Jurkat, Clone E6-1 (cell line): ENCODE results near the gene SND1.
"Not testable (repeated sequence)": the region's sequence is repeated elsewhere in the genome, so short reads cannot be mapped to it uniquely, and the experiment has no call there.

Experiments used
- DNase-seq: peaks from one replicate; pipeline ENCODE4 v3.0.0-alpha.2; 2011; ENCODE audit warnings: low read depth, low spot score
- H3K4me3 ChIP-seq: 2 replicates; pipeline ENCODE4 v1.5.1; 2011; ENCODE audit warnings: mild to moderate bottlenecking, low read length, control low read depth, moderate library complexity

Gene SND1

GRCh38 chr7:128100225-128100948, 448.4 kb downstream of the SND1 start:
- no peak overlapping the region for H3K4me3 ChIP-seq
- DNase-seq: no peak

GRCh38 chr7:128100949-128101713, 449.1 kb downstream of the SND1 start:
- DNase-seq: no peak
- no peak overlapping the region for H3K4me3 ChIP-seq

GRCh38 chr7:128102490-128103291, 450.7 kb downstream of the SND1 start:
- DNase-seq: no peak

GRCh38 chr7:128103498-128104107, 451.6 kb downstream of the SND1 start:
- no peak overlapping the region for H3K4me3 ChIP-seq
- no peak for DNase-seq

More at GRCh38 chr7:128102490-128103291, 450.7 kb downstream of the SND1 start:
- H3K4me3 ChIP-seq: no peak overlapping the region

DNA sequence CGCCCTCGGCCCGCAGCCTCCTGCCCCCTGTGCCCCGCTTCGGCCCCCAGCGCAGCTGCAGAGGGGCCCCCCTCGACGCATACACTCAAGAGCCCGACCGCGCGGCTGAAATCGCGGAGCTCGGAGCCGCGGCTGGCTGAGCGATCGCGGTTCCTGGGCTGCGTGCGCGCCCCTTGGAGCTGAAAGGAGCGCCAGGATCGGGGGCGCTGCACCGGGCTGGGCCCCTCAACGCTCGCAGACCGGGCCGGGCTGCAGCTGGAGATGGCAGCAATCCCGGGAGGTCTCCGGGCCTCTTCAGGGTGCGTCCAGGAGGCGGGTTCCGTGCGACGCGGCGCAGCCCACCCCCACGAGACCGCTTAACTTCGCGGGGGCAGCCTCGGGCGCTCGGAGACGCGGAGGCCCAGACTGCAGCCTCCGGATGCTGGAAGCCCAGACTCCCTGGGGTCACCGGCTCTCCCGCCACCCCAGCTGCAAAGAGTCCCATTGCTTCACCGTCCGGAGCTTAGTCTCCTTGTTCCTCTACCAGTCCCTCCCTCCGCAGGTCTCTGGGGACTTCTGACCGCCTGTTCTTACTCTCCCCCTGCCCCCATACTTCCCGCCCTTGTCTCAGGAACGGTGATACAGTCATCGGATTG, 452.2 kb downstream of the SND1 start:
- no peak overlapping the region for H3K4me3 ChIP-seq
- DNase-seq: no peak

GRCh38 chr7:128105228-128106022, 453.4 kb downstream of the SND1 start:
- DNase-seq: no peak
- H3K4me3 ChIP-seq: no peak overlapping the region

GRCh38 chr7:128106821-128107220, 454.8 kb downstream of the SND1 start:
- H3K4me3 ChIP-seq: no peak overlapping the region
- DNase-seq: no peak

- not testable (repeated sequence) for DNase-seq, H3K4me3 ChIP-seq
Measured at GRCh38 chr7:128107516-128107915, 455.5 kb downstream of the SND1 start.

DNA sequence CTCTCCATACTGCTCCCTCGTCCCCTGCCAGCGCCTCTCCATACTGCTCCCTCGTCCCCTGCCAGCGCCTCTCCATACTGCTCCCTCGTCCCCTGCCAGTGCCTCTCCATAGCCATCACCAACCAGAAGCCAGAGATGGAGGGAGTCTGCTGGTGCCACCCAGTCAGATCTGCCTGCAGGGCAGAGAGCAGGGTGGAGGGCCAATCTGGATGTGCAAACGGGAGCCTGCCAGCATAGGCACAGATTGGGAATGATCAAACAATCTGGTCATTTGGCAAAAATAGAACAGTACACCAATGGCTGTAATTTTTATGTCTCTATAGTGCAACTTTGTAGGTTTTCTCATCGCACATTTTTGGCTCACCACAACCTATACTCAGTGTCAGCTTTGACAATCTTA, 456.1 kb downstream of the SND1 start:
- no peak for DNase-seq
- no peak overlapping the region for H3K4me3 ChIP-seq

DNA sequence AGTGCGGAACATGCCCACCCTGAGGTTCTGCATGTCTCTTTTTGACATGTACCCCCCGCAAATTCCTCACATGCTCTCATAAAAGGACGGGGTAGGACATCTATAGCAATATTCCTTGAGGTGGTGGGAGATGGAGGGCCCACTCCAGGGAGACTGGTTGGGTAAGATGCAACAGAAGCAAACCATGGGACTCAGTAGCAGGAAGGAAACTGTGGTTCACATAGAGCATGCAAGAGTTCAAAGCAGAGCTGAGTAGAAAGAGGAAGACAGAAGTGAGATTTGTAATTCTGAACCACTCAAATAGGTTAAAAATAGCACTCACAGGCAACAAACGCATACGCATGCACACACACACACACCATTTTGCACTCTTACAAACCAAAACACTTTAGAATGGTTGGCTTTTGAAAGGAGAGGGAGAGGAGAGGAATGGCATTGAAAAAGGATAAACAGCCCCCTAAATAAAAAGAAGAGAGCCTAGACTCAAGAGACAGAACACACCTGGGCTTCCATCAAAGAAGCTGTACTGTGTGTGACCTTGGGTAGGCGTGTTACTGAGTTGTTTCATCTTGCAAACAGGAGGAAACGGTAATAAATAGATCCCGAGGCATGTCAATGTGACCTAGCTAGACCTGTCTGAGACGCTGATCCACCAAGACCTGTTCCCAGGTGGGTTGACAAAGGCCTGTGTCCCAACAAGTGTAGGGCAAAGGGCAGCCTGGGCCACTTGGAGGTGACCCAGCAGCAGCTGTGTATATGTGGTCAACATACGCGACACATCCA, 456.8 kb downstream of the SND1 start:
- peak; percentile 91 for DNase-seq

DNA sequence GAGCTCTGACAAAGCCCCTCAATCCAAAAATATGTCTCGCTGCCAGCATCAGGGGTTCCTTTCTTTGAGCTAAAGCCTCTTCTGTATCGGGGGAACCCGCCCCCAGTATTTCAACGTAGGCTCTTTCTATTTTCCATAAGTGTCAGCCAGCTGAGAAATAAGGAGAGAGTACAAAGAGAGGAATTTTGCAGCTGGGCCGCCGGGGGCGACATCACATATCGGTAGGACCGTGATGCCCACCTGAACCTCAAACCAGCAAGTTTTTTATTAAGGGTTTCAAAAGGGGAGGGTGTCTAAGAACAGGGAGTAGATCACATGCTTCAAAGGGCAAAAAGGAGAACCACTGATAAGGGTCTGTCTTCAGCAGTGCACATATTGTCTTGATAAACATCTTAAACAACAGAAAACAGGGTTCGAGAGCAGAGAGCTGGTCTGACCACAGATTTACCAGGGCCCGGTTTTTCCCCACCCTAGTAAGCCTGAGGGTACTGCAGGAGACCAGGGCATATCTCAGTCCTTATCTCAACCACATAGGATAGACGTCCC, 457.5 kb downstream of the SND1 start:
- peak overlapping the region; percentile 30 for H3K4me3 ChIP-seq
- DNase-seq: not testable (repeated sequence)

More for the DNA sequence above, 456.8 kb downstream of the SND1 start:
- H3K4me3 ChIP-seq: peak overlapping the region; percentile 30

GRCh38 chr7:128110641-128111364, 458.8 kb downstream of the SND1 start:
- DNase-seq: peak; percentile 57
- no peak overlapping the region for H3K4me3 ChIP-seq

- peak overlapping the region; percentile 27 for H3K4me3 ChIP-seq
- DNase-seq: no peak
Measured at GRCh38 chr7:128112018-128112780, 460.2 kb downstream of the SND1 start.

DNA sequence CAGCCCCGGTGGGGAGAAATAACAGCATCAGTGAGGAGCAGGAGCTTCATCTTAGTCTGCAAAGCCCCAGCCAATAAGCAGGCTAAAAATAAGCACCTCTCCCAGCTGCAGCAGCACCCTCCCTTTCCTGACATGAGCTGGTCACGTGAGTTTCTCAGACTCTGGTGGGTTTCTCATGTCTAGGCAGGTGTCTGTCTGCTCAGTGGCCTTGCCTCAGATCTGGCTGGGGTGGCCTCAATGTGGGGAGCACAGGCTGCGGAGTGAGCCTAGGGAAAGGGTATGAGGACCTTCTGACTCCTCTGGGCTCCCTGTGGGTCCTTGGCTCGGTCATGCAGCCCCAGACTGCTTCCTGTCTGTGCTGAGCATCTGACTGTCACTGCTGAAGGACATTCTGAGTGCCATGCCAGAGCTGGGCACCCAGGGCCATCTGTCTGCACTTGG, 460.8 kb downstream of the SND1 start:
- DNase-seq: peak; percentile 69

GRCh38 chr7:128113839-128114238, 461.8 kb downstream of the SND1 start:
- no peak overlapping the region for H3K4me3 ChIP-seq
- no peak for DNase-seq

More for the DNA sequence above, 460.8 kb downstream of the SND1 start:
- peak overlapping the region; percentile 27; the same call in 1 of the 2 replicates for H3K4me3 ChIP-seq

GRCh38 chr7:128114806-128115205, 462.8 kb downstream of the SND1 start:
- DNase-seq: no peak
- no peak overlapping the region for H3K4me3 ChIP-seq
